HG02678 (cell line): ENCODE measurements around the gene CHST11.

Experiments
- ATAC-seq: cut with Tn5 transposase; IDR thresholded peaks from one replicate; pipeline ENCODE4 v1.9.1; 2021; ENCODE audit warnings: mild to moderate bottlenecking, moderate library complexity; ENCODE audit not compliant: unreplicated experiment

Gene CHST11

DNA sequence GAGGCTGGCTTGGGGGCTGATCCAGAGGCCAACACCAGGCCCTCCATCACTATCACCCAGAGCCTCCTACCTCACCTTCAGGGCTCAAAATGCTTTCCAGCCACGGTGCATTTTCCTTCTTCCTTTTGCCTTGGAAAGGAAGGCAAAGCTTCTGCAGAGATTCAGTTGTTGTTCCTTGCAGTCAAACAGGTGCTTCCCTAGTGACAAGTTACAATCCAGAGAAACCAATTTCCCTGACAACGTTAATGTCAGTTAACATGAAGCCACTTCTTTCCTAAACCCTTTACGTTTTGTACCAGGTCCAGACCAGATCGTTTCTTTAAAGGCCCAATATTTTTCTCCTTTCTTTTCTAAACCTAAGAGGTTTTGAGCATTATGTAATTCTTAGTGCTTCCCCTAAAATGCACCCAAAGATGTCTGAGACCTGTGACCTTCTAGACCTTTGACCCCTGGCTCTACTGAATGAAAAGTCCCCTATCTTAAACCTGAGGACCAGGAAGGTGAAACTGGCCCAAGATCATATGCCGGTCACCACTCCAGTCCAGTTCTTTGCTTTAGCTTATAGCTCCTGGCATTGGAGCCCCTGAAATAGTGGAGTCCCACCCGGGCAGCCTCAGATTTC, 289.8 kb downstream of the CHST11 start:
- no peak for ATAC-seq

- ATAC-seq: no peak
Observed at GRCh38 chr12:104747330-104747729, 290.6 kb downstream of the CHST11 start.

DNA sequence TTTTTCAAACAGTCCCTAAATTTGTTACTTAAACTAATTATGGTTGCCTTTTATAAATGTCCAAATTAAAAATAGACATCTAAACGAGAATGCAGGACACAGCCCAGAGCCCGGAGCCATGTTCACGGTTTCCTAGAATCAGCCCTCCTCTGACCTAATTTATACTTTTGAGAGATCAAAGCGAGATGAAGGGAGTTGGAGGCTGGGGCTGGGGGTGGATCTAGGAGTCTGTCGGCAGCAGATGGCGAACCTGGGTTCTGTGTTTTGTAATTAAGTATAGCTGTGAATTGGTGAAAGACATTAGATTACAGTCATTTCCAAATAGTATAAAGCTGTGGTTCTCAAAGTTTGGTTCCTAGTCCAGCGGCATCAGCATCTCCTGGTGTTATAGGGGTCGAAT, 291.2 kb downstream of the CHST11 start:
- ATAC-seq: no peak

DNA sequence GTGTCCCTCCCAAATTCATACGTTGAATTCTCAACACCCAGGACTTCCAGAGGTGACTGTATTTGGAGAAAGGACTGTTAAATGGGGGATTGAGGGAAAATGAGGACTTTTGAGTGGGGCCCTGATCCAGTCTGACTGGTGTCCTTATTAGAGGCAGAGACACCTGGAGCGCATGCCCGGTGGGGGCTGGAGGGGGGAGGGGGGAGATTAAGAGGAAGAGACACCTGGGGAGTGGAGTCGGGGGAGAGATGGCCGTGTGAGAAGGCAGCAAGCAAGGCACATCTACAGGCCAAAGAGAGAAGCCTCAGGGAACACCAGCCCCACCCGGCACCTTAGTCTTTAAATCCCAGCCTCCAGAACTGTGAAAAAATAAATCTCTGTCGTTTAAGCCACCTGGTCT, 291.6 kb downstream of the CHST11 start:
- no peak for ATAC-seq

GRCh38 chr12:104748790-104749189, 292.0 kb downstream of the CHST11 start:
- ATAC-seq: no peak

- ATAC-seq: no peak
Observed at GRCh38 chr12:104749545-104749944, 292.8 kb downstream of the CHST11 start.

DNA sequence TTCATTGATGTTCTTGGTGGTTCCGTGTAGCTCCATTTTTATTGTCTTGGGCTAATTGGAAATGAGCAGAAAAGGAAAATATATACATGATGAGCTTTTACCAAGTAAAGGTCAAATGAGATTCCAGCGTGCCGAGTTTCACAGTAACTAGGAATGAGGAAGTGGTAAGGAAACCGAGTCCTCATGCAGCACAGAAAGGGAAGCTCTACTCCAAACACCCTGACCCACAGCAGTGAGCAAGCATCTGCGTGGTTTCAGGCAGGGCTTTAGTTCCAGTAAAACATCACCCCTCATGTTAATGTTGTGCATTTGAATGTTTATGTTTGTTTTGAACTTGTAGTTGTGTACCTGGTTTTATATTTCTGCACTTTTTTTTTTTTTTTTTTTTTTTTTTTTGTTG, 293.3 kb downstream of the CHST11 start:
- peak; percentile 62 for ATAC-seq

GRCh38 chr12:104751120-104751519, 294.4 kb downstream of the CHST11 start:
- ATAC-seq: peak; percentile 16

- ATAC-seq: peak; percentile 69
Observed at GRCh38 chr12:104751594-104751993, 294.8 kb downstream of the CHST11 start.

DNA sequence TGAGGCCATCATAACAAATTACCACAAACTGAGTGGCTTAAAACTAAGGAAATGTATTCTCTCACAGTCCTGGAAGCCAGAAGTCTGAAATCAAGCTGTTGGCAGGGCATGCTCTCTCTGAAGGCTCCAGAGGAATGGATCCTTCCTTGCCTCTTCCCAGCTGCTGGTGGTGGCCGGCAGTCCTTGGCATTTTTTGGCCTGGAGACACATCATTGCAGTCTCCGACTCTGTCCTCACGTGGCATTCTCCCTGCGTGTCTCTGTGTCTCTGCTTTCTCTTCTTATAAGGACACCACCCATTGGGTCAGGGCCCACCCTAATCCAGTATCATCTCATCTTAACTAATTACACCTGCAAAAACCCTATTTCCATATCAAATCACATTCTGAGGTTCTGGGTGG, 295.3 kb downstream of the CHST11 start:
- no peak for ATAC-seq

DNA sequence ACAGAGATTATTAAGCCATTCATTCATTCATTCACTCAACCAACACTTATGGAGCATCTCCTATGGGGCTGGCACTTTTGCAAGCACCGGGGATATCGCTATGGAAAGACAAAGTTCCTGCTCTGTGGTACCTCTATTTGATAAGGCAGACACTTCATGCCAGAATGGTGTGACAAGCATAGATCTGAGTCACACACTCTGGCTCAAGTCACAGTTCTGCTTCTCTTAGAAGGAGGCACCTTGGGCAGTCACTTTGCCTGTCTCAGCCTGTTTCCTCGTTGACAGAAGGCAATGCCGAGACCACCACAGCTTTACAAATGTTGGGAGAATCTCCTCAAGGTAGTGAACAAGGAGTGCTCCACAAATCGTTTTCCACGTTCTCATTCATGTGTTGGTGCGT, 296.1 kb downstream of the CHST11 start:
- no peak for ATAC-seq

- ATAC-seq: no peak
Observed at GRCh38 chr12:104756901-104757300, 300.2 kb downstream of the CHST11 start.

- ATAC-seq: no peak
Observed at GRCh38 chr12:104758771-104759170, 302.0 kb downstream of the CHST11 start.

DNA sequence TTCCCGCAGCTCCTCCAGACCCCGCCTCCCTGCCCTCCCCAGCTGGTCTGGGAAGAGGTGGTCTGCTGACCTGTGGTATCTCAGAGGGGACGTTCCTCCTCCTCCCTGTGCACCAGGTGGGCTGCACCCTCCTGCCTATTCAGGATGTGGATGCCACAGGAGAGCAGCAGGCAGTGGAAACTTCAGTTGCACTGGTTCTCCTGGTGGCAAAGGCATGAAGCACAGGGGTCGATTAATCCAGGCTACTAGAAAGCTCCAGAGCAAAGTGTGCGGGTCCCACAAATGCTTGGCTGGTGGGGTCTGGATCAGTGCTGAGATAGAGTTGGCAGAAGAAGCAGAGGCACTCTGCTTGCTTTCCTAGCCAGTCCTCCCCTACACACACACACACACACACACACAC, 304.3 kb downstream of the CHST11 start:
- ATAC-seq: no peak

DNA sequence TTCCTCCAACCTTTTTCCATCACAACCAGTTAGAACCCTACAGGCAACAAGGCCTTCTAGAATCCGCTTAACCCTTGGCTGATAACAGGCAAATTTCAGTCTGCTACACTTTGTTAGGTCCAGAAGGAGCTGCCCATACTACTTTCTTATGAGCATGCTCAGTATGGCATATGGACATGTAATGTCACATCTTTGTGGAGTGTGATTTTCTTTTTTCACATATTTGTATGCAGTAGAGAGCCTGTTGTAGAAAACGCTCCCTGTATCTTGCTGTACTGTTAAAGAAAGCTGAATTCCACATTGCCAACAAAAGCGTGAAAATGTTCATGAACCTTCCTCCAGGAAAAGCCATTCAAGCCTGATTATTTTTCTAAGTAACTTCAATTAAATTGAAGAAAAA, 304.9 kb downstream of the CHST11 start:
- ATAC-seq: no peak

GRCh38 chr12:104763168-104763805, 306.5 kb downstream of the CHST11 start:
- no peak for ATAC-seq

GRCh38 chr12:104764225-104765091, 307.7 kb downstream of the CHST11 start:
- ATAC-seq: no peak

DNA sequence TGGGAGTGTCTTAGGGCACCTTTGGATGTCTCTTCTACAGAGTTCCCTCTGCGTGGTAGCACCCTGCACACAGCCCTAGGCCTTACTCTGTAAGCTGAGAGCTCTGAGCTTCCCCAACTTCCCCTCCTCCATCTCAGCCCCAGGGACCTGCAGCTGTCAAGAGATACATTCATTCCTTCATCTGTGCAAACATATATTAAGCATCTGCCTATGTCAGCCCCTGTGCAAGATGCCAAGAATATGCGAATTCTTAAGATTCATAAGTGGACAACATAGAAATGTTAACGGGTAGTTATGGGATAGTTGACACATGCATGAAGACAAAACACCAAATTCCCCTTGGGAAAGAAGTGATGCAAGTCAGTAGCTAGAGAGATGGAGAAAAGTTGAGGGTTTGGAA, 310.5 kb downstream of the CHST11 start:
- ATAC-seq: no peak

GRCh38 chr12:104768033-104768432, 311.3 kb downstream of the CHST11 start:
- ATAC-seq: no peak

DNA sequence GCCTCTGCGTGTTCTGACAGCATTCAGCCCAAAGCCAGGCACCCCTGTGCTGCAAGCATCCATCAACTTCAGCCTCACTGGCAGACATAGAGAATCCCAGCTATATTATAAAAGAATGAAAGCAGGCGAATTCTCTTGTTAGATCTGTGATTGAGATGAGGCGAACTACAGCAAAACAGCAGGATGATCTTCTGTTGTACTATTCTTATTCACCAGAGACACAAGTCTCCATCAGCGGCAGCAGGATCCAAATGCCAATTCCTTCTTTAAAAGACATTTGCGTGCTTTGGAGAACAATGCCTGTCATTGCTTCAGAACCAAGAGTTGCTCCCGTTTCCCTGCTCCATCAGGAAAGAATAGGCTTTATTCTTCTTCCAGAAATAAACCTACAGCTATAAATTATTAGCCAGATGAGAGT, 312.4 kb downstream of the CHST11 start:
- ATAC-seq: no peak

- no peak for ATAC-seq
Observed at GRCh38 chr12:104772336-104772735, 315.6 kb downstream of the CHST11 start.

GRCh38 chr12:104775731-104776231, 319.0 kb downstream of the CHST11 start:
- no peak for ATAC-seq
